GM10248 (cell line): ENCODE data around the gene ADGRV1.
"Not testable (repeated sequence)": the region's sequence is repeated elsewhere in the genome, so short reads cannot be mapped to it uniquely, and the experiment has no call there.

Experiments used
- CTCF ChIA-PET: fragments of 300-600 bp; sonication (Branson Sonifier 250); formaldehyde crosslinking; extraction: SDS; loops from one replicate; lab custom pipeline; 2021; ENCODE audit warnings: antibody characterized with exemption; lab: Yijun Ruan, JAX
- POLR2A ChIA-PET: fragments of 350-650 bp; sonication (Branson Sonifier 250); formaldehyde crosslinking; extraction: SDS; loops from one replicate; lab custom pipeline; 2020; ENCODE audit warnings: antibody characterized with exemption; lab: Yijun Ruan, JAX
- DNase-seq: peaks from one replicate; pipeline ENCODE4 v3.0.0; 2012; ENCODE audit errors: extremely low spot score
- CTCF ChIP-seq: IDR thresholded peaks from 2 replicates; pipeline ENCODE4 v1.5.1; 2012; ENCODE audit warnings: mild to moderate bottlenecking, low read depth; ENCODE audit errors: extremely low read depth, missing control alignments, control extremely low read depth

ADGRV1 gene

GRCh38 chr5:90830058-90830457 is 271.5 kb downstream of the ADGRV1 start:
- no peak for TF ChIP-seq CTCF
- ChIA-PET POLR2A (no interaction called here), CTCF (no interaction called here)
- DNase-seq: no peak

GRCh38 chr5:90833753-90834152 is 275.2 kb downstream of the ADGRV1 start:
- no peak for DNase-seq
- ChIA-PET POLR2A (no interaction called here), CTCF (no interaction called here)
- no peak for TF ChIP-seq CTCF

DNA sequence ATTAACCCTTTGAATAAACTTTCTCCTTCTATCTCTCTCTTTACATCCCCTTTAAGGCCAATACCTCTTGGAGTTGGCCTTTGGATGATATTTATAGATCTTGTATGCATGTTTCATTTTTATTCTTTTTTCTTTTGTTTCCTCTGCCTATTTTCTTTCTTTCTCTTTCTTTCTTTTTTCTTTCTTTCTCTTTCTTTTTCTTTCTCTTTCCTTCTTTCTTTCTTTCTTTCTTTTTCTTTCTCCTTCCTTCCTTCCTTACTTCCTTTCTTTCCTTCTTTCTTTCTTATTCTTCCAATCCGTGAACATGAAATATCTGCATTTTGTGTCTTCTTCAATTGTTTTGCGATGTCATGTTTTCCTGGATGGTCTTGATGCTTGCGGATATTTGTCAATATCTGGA is 276.1 kb downstream of the ADGRV1 start:
- POLR2A ChIA-PET: no interaction called here
- DNase-seq: no peak
- no peak for TF ChIP-seq CTCF
- CTCF ChIA-PET: no interaction called here

GRCh38 chr5:90843443-90843842 is 284.8 kb downstream of the ADGRV1 start:
- POLR2A ChIA-PET: no interaction called here
- CTCF ChIA-PET: no interaction called here
- no peak for TF ChIP-seq CTCF
- DNase-seq: no peak

- no peak for TF ChIP-seq CTCF
- POLR2A ChIA-PET: no interaction called here
Measured at GRCh38 chr5:90844931-90845330, 286.3 kb downstream of the ADGRV1 start.

GRCh38 chr5:90845723-90846554 is 287.3 kb downstream of the ADGRV1 start:
- ChIA-PET CTCF (interaction anchor here (1.1 to 1.4 kb wide), 2 partner anchors 62 to 532 kb away, joined by 3 to 4 read pairs; no protein-coding TSS in a partner anchor), POLR2A (no interaction called here)
- no peak for DNase-seq
- TF ChIP-seq CTCF: no peak

More at GRCh38 chr5:90844931-90845330, 286.3 kb downstream of the ADGRV1 start:
- CTCF ChIA-PET: no interaction called here
- no peak for DNase-seq

- POLR2A ChIA-PET, CTCF ChIA-PET, DNase-seq: not testable (repeated sequence)
Measured at GRCh38 chr5:90847606-90848005, 289.0 kb downstream of the ADGRV1 start.
